ENCODE data around the gene CENPX.

The CENPX gene

GRCh38 chr17:82023447-82024241 is 966 bp upstream of the CENPX start:
- peaks cover 4% of the 10 kb centered on the region for H3K27me3 Mint-ChIP-seq (ENCODE audit: low read depth)
- peaks cover 11% of the 10 kb centered on the region for H3K4me1 Mint-ChIP-seq
- H3K4me3 Mint-ChIP-seq = peak overlapping the region; percentile 79 to 82 (median 82)
- H3K27ac Mint-ChIP-seq = no peak overlapping the region
- TF ChIP-seq, protein P1, sequence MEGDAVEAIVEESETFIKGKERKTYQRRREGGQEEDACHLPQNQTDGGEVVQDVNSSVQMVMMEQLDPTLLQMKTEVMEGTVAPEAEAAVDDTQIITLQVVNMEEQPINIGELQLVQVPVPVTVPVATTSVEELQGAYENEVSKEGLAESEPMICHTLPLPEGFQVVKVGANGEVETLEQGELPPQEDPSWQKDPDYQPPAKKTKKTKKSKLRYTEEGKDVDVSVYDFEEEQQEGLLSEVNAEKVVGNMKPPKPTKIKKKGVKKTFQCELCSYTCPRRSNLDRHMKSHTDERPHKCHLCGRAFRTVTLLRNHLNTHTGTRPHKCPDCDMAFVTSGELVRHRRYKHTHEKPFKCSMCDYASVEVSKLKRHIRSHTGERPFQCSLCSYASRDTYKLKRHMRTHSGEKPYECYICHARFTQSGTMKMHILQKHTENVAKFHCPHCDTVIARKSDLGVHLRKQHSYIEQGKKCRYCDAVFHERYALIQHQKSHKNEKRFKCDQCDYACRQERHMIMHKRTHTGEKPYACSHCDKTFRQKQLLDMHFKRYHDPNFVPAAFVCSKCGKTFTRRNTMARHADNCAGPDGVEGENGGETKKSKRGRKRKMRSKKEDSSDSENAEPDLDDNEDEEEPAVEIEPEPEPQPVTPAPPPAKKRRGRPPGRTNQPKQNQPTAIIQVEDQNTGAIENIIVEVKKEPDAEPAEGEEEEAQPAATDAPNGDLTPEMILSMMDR (IDR thresholded peaks at IDR 0.05; ENCODE audit: unreplicated experiment in 3 of 3) = no peak
- H3K9me3 Mint-ChIP-seq = no peaks in the 10 kb centered on the region
- H3K36me3 Mint-ChIP-seq (ENCODE audit: low read depth) = peaks cover under 1% of the 10 kb centered on the region

GRCh38 chr17:82022981-82023446 is 336 bp upstream of the CENPX start, which contains the start of gene LRRC45:
Gene LRRC45 (plus strand): TSS chr17:82023305. CDS start chr17:82023644, 339 bp downstream.
- Mint-ChIP-seq H3K4me1 (peaks cover 15% of the 10 kb centered on the region), H3K27ac (peak within 1 kb of the TSS in 1 of 3 experiments; percentile 49), H3K4me3 (peak within 1 kb of the TSS; percentile 82 to 89 (median 89)), H3K9me3 (no peaks in the 10 kb centered on the region), H3K36me3 (ENCODE audit: low read depth) (peaks cover 4% of the 10 kb centered on the region), H3K27me3 (ENCODE audit: low read depth) (peaks cover 4% of the 10 kb centered on the region)
- TF ChIP-seq, protein P1 (IDR thresholded peaks at IDR 0.05; ENCODE audit: unreplicated experiment in 3 of 3) = no peak

- peaks cover 4% of the 10 kb centered on the region for H3K36me3 Mint-ChIP-seq (ENCODE audit: low read depth)
- TF ChIP-seq, protein P1 (IDR thresholded peaks at IDR 0.05; ENCODE audit: unreplicated experiment in 3 of 3) = no peak
- H3K27ac Mint-ChIP-seq = no peak overlapping the region
- peaks cover 15% of the 10 kb centered on the region for H3K4me1 Mint-ChIP-seq
- peak overlapping the region; percentile 82 to 89 (median 89) for H3K4me3 Mint-ChIP-seq
- H3K27me3 Mint-ChIP-seq (ENCODE audit: low read depth) = no peaks in the 10 kb centered on the region
- H3K9me3 Mint-ChIP-seq = no peaks in the 10 kb centered on the region
Observed at GRCh38 chr17:82021900-82022309, 773 bp downstream of the CENPX start.

DNA sequence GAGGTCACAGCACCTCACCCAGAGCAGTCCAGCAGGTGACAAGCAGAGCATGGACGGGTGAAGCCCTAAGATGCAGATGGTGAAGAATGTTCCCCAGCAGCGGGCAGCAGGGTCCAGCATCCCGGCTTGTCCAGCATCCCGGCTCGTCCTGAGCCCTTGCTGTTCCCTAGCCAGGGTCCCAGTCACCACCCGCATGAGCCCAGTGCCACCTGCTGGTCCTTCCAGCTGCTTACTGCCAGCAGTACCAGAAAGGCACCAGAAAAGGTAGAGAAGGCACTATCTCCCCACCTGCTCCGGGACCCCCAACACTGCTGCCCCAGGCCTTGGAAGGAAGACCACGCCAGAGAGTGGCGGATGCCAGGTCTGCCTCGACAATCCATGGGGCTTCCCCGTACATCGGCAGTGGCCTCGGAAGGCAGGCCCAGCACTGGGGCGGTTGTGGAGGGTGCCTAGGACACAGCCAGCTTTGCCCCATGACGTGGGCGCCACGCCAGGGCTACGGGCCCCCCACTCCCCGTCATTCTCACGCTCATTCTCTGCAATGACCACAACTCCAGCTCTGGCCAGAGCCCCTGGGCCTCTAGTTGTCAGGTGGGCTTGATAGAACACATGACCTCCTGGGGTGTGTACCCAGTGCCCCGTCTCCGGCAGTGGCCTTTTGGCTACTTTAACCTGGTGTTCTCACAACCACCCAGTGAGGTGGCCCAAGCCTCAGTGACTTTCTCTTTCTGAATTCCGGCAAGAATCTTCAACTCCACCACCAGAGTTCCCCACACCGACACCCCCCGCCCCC is 1.4 kb downstream of the CENPX start:
- peak overlapping the region; percentile 82 to 89 (median 89) for H3K4me3 Mint-ChIP-seq
- TF ChIP-seq, protein P1 (IDR thresholded peaks at IDR 0.05; ENCODE audit: unreplicated experiment in 3 of 3) = peak; percentile 67 to 68 (median 67)
- H3K9me3 Mint-ChIP-seq = no peaks in the 10 kb centered on the region
- H3K27ac Mint-ChIP-seq = no peak overlapping the region
- H3K27me3 Mint-ChIP-seq (ENCODE audit: low read depth) = no peaks in the 10 kb centered on the region
- peaks cover 15% of the 10 kb centered on the region for H3K4me1 Mint-ChIP-seq
- H3K36me3 Mint-ChIP-seq (ENCODE audit: low read depth) = peaks cover 4% of the 10 kb centered on the region

- Mint-ChIP-seq H3K36me3 (ENCODE audit: low read depth) (peaks cover 4% of the 10 kb centered on the region), H3K9me3 (no peaks in the 10 kb centered on the region), H3K4me3 (peak overlapping the region; percentile 62 to 89 (median 82)), H3K27ac (no peak overlapping the region), H3K4me1 (peaks cover 15% of the 10 kb centered on the region), H3K27me3 (ENCODE audit: low read depth) (no peaks in the 10 kb centered on the region)
- TF ChIP-seq, protein P1 (IDR thresholded peaks at IDR 0.05; ENCODE audit: unreplicated experiment in 3 of 3) = no peak
Observed at GRCh38 chr17:82020572-82021106, 2.0 kb downstream of the CENPX start.

Data from nephron (organoid).